H9 (cell line): ENCODE data around the gene MAP1LC3C. TPM values are rescaled to one million over a fixed set of nuclear protein-coding genes. Genes with fewer than 3 reads are reported as not detected.
A peak's percentile ranks its signal among the peaks of the same experiment; 100 is the strongest.

ENCODE experiments used
- DNase-seq: peaks from one replicate; pipeline ENCODE4 v3.0.0-alpha.2; 2017
- H2AFZ ChIP-seq: one replicate; pipeline ENCODE4 v1.6.1; 2013; ENCODE audit warnings: mild to moderate bottlenecking, low read length, control low read depth, moderate library complexity
- H2AK5ac ChIP-seq: 2 replicates; pipeline ENCODE4 v1.6.1; 2013; ENCODE audit warnings: low read length, control low read depth, mixed read lengths; ENCODE audit not compliant: insufficient read length
- H2BK120ac ChIP-seq: one replicate; pipeline ENCODE4 v1.6.1; 2013; ENCODE audit warnings: low read depth, mild to moderate bottlenecking, low read length, control low read depth, inconsistent platforms; ENCODE audit not compliant: poor library complexity, severe bottlenecking
- H2BK12ac ChIP-seq: 2 replicates; pipeline ENCODE4 v1.6.1; 2013; ENCODE audit warnings: low read length, control low read depth, mixed read lengths, low read depth; ENCODE audit not compliant: insufficient read length
- H2BK15ac ChIP-seq: 2 replicates; pipeline ENCODE4 v1.6.1; 2013; ENCODE audit warnings: low read depth, low read length, control low read depth
- H2BK20ac ChIP-seq: one replicate; pipeline ENCODE4 v1.6.1; 2013; ENCODE audit warnings: low read depth, mild to moderate bottlenecking, low read length, control low read depth, inconsistent platforms; ENCODE audit not compliant: poor library complexity, severe bottlenecking
- H2BK5ac ChIP-seq: 2 replicates; pipeline ENCODE4 v1.6.1; 2013; ENCODE audit warnings: low read length, control low read depth, mixed read lengths; ENCODE audit not compliant: insufficient read length
- H3K14ac ChIP-seq: 2 replicates; pipeline ENCODE4 v1.6.1; 2013; ENCODE audit warnings: low read length, control low read depth; ENCODE audit not compliant: insufficient read depth
- H3K18ac ChIP-seq: 2 replicates; pipeline ENCODE4 v1.6.1; 2013; ENCODE audit warnings: low read depth, mild to moderate bottlenecking, mixed read lengths, low read length, control low read depth; ENCODE audit not compliant: insufficient read length
- H3K23ac ChIP-seq: 2 replicates; pipeline ENCODE4 v1.6.1; 2013; ENCODE audit warnings: low read length, control low read depth, mixed read lengths, low read depth; ENCODE audit not compliant: insufficient read length
- H3K23me2 ChIP-seq: 2 replicates; pipeline ENCODE4 v1.6.1; 2013; ENCODE audit warnings: low read depth, mild to moderate bottlenecking, mixed read lengths, low read length, control low read depth; ENCODE audit not compliant: insufficient read length, poor library complexity, severe bottlenecking
- H3K27ac ChIP-seq: 2 replicates; pipeline ENCODE4 v1.5.1; 2013; ENCODE audit warnings: low read length, control low read depth, mixed read lengths, low read depth; ENCODE audit not compliant: insufficient read length
- H3K27me3 ChIP-seq: 2 replicates; pipeline ENCODE4 v1.6.1; 2013; ENCODE audit warnings: low read length, control low read depth, inconsistent platforms; ENCODE audit not compliant: insufficient read depth
- H3K4ac ChIP-seq: 2 replicates; pipeline ENCODE4 v1.6.1; 2013; ENCODE audit warnings: low read depth, mild to moderate bottlenecking, control low read depth, inconsistent platforms, low read length, moderate library complexity
- H3K4me1 ChIP-seq: 2 replicates; pipeline ENCODE4 v1.6.1; 2013; ENCODE audit warnings: low read length, control low read depth, inconsistent platforms; ENCODE audit not compliant: insufficient read depth
- H3K4me2 ChIP-seq: 2 replicates; pipeline ENCODE4 v1.6.1; 2013; ENCODE audit warnings: low read length, control low read depth, mixed read lengths; ENCODE audit not compliant: insufficient read length, insufficient read depth
- H3K56ac ChIP-seq: 2 replicates; pipeline ENCODE4 v1.6.1; 2013; ENCODE audit warnings: low read depth, mild to moderate bottlenecking, mixed read lengths, low read length, control low read depth; ENCODE audit not compliant: insufficient read length
- H3K79me1 ChIP-seq: 2 replicates; pipeline ENCODE4 v1.6.1; 2013; ENCODE audit warnings: low read depth, mild to moderate bottlenecking, moderate library complexity, low read length, control low read depth, inconsistent platforms; ENCODE audit not compliant: insufficient read depth, poor library complexity, severe bottlenecking
- H3K79me2 ChIP-seq: 2 replicates; pipeline ENCODE4 v1.6.1; 2013; ENCODE audit warnings: low read length, control low read depth, inconsistent platforms; ENCODE audit not compliant: insufficient read depth
- H3K9ac ChIP-seq: 2 replicates; pipeline ENCODE4 v1.6.1; 2013; ENCODE audit warnings: low read length, control low read depth, mixed read lengths; ENCODE audit not compliant: insufficient read length; ENCODE audit errors: extremely low read depth
- H3K9me3 ChIP-seq: one replicate; pipeline ENCODE4 v1.6.1; 2013; ENCODE audit warnings: low read depth, low read length, inconsistent platforms; ENCODE audit not compliant: control insufficient read depth
- H3T11ph ChIP-seq: one replicate; pipeline ENCODE4 v1.6.1; 2013; ENCODE audit warnings: mild to moderate bottlenecking, low read length, control low read depth, inconsistent platforms
- H4K20me1 ChIP-seq: one replicate; pipeline ENCODE4 v1.6.1; 2013; ENCODE audit not compliant: control insufficient read depth, insufficient read length, insufficient read depth
- H4K5ac ChIP-seq: 2 replicates; pipeline ENCODE4 v1.6.1; 2013; ENCODE audit warnings: low read depth, mild to moderate bottlenecking, mixed read lengths, low read length, control low read depth; ENCODE audit not compliant: insufficient read length
- H4K8ac ChIP-seq: replicated peaks from 2 replicates; pipeline ENCODE4 v1.6.1; 2013; ENCODE audit warnings: low read length, control low read depth, mixed read lengths, low read depth; ENCODE audit not compliant: insufficient read length
- H4K91ac ChIP-seq: 2 replicates; pipeline ENCODE4 v1.6.1; 2013; ENCODE audit warnings: low read depth, mild to moderate bottlenecking, moderate library complexity, mixed read lengths, low read length, control low read depth; ENCODE audit not compliant: insufficient read length
- H3K27ac Mint-ChIP-seq, 3 experiments: 2 replicates in 2 of 3; 3 replicates in 1 of 3; pipeline ENCODE4 v1.8.0; 2020 to 2021; ENCODE audit warnings: mixed read lengths in 3 of 3, mild to moderate bottlenecking in 1 of 3, moderate library complexity in 1 of 3
- H3K27me3 Mint-ChIP-seq: 2 replicates; pipeline ENCODE4 v1.8.0; 2021; ENCODE audit warnings: low read depth, mild to moderate bottlenecking, moderate library complexity, mixed read lengths
- H3K36me3 Mint-ChIP-seq, 3 experiments: 2 replicates in 2 of 3; 3 replicates in 1 of 3; pipeline ENCODE4 v1.8.0; 2020 to 2021; ENCODE audit warnings: low read depth in 3 of 3, mixed read lengths in 3 of 3; ENCODE audit not compliant: insufficient read depth in 1 of 3
- H3K4me1 Mint-ChIP-seq, 2 experiments: 2 replicates each; pipeline ENCODE4 v1.8.0; 2020; ENCODE audit warnings: mixed read lengths in 2 of 2
- H3K4me3 Mint-ChIP-seq, 2 experiments: 2 replicates in 1 of 2; 3 replicates in 1 of 2; pipeline ENCODE4 v1.8.0; 2020 to 2021; ENCODE audit warnings: mild to moderate bottlenecking in 2 of 2, mixed read lengths in 2 of 2, moderate library complexity in 1 of 2
- H3K9me3 Mint-ChIP-seq, 2 experiments: 2 replicates in 1 of 2; 3 replicates in 1 of 2; pipeline ENCODE4 v1.8.0; 2020; ENCODE audit warnings: mild to moderate bottlenecking in 2 of 2, mixed read lengths in 2 of 2, moderate library complexity in 1 of 2
- CTCF ChIP-seq: fragments of 200-600 bp; sonication (generic); conservative IDR thresholded peaks from 3 replicates; pipeline ENCODE4 v1.8.0; 2021; ENCODE audit warnings: antibody characterized with exemption, mild to moderate bottlenecking
- WGBS: extraction: QIAGEN DNeasy Blood & Tissue Kit; methylation state at CpG from one replicate; pipeline ENCODE4 v1.1.7; 2013; ENCODE audit warnings: missing lambda C conversion rate, low lambda C conversion rate, mixed read lengths; ENCODE audit not compliant: insufficient read length; ENCODE audit errors: extremely low coverage; 5-methylcytosine and 5-hydroxymethylcytosine counted together
- total RNA-seq: library from RNA; stranded (reverse); gene quantifications from 2 replicates; pipeline ENCODE4 v1.2.1, GENCODE V29; 2021

Gene MAP1LC3C
- total RNA-seq, 1 experiment from 2014 or later: 3.6 TPM

- Histone ChIP-seq H2AK5ac (no peak overlapping the region), H3K56ac (no peak overlapping the region), H2BK5ac (no peak overlapping the region), H4K20me1 (no peaks in the 10 kb centered on the region), H4K91ac (no peak overlapping the region), H4K8ac (no peak overlapping the region), H3K23me2 (no peaks in the 10 kb centered on the region), H3K4me2 (no peak overlapping the region), H3K4ac (no peak overlapping the region), H3K79me1 (no peaks in the 10 kb centered on the region), H4K5ac (no peak overlapping the region), H3T11ph (no peak overlapping the region), H3K18ac (no peak overlapping the region), H2BK20ac (no peak overlapping the region), H2BK120ac (no peak overlapping the region), H2AFZ (no peak overlapping the region), H3K27ac (no peak overlapping the region), H3K14ac (no peak overlapping the region), H3K9me3 (no peaks in the 10 kb centered on the region), H3K27me3 (no peaks in the 10 kb centered on the region), H2BK15ac (no peak overlapping the region), H3K23ac (no peak overlapping the region), H3K9ac (no peak overlapping the region), H3K79me2 (no peaks in the 10 kb centered on the region), H2BK12ac (no peak overlapping the region), H3K4me1 (no peaks in the 10 kb centered on the region; the same call in 1 of the 2 replicates)
- Mint-ChIP-seq H3K36me3 (no peaks in the 10 kb centered on the region; a peak in 1 of 7 replicates), H3K4me1 (peaks cover 26 to 28% of the 10 kb centered on the region in 2 experiments), H3K9me3 (no peaks in the 10 kb centered on the region), H3K27me3 (no peaks in the 10 kb centered on the region), H3K4me3 (no peak overlapping the region; a peak in 1 of 5 replicates), H3K27ac (peak overlapping the region in 1 of 3 experiments; percentile 33; a peak in 3 of 7 replicates)
- WGBS: no CpG with 5 or more reads among the region's 5 CpGs
- DNase-seq: no peak
- no peak for TF ChIP-seq CTCF
Observed at GRCh38 chr1:242004751-242005495, 6.0 kb upstream of the MAP1LC3C start.
